WERI-Rb-1 (cell line): ENCODE results near the gene PITRM1.

ENCODE experiments used
- DNase-seq: peaks from one replicate; pipeline ENCODE4 v3.0.0-alpha.2; 2020
- H3K27ac ChIP-seq: fragments of 250-450 bp; sonication (Bioruptor Pico); 2 replicates; pipeline ENCODE4 v1.5.1; 2020; ENCODE audit warnings: mild to moderate bottlenecking, moderate library complexity
- H3K27me3 ChIP-seq: fragments of 250-450 bp; sonication (Bioruptor Pico); 2 replicates; pipeline ENCODE4 v1.5.1; 2021; ENCODE audit warnings: mild to moderate bottlenecking, low read depth, moderate library complexity; ENCODE audit not compliant: insufficient read depth, severe bottlenecking
- H3K36me3 ChIP-seq: fragments of 250-450 bp; sonication (Bioruptor Pico); 2 replicates; pipeline ENCODE4 v1.5.1; 2020; ENCODE audit warnings: mild to moderate bottlenecking, moderate library complexity
- H3K4me3 ChIP-seq: 2 replicates; pipeline ENCODE4 v1.5.1; 2011; ENCODE audit warnings: low read depth, mild to moderate bottlenecking, control low read depth, low read length
- H3K9me3 ChIP-seq: fragments of 250-450 bp; sonication (Bioruptor Pico); 2 replicates; pipeline ENCODE4 v1.5.1; 2021; ENCODE audit warnings: mild to moderate bottlenecking, moderate library complexity; ENCODE audit not compliant: severe bottlenecking
- TF ChIP-seq, protein P1 (sequence below): IDR thresholded peaks from 2 replicates; pipeline ENCODE4 v1.5.1; 2011; ENCODE audit warnings: low read depth, mild to moderate bottlenecking, control low read depth, inconsistent platforms, low read length

PITRM1 gene

DNA sequence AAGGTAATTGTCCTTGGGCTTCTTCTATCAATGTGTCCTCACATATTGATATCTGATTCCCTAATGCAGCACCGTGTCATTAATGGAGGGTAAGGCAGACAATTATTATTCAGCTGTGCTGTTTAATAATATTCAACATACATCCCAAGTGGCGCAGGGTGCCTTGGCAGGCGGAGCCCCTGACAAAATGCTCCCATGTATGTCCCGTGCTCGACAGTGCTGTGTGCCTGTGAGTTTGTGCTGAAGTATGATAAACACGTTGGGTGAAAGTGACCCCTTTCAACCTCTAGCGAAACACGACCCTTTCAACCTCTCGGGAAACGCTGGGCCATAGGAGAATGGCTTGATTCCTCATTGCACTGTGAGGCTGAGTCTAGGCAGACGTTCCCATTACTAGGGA is 73.9 kb downstream of the PITRM1 start:
- no peaks in the 10 kb centered on the region for H3K27me3 ChIP-seq
- H3K9me3 ChIP-seq, result no peaks in the 10 kb centered on the region
- no peak overlapping the region for H3K27ac ChIP-seq
- no peak for DNase-seq
- H3K36me3 ChIP-seq, result peaks cover 3% of the 10 kb centered on the region
- H3K4me3 ChIP-seq, result no peak overlapping the region
- TF ChIP-seq, protein P1, sequence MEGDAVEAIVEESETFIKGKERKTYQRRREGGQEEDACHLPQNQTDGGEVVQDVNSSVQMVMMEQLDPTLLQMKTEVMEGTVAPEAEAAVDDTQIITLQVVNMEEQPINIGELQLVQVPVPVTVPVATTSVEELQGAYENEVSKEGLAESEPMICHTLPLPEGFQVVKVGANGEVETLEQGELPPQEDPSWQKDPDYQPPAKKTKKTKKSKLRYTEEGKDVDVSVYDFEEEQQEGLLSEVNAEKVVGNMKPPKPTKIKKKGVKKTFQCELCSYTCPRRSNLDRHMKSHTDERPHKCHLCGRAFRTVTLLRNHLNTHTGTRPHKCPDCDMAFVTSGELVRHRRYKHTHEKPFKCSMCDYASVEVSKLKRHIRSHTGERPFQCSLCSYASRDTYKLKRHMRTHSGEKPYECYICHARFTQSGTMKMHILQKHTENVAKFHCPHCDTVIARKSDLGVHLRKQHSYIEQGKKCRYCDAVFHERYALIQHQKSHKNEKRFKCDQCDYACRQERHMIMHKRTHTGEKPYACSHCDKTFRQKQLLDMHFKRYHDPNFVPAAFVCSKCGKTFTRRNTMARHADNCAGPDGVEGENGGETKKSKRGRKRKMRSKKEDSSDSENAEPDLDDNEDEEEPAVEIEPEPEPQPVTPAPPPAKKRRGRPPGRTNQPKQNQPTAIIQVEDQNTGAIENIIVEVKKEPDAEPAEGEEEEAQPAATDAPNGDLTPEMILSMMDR, result no peak

DNA sequence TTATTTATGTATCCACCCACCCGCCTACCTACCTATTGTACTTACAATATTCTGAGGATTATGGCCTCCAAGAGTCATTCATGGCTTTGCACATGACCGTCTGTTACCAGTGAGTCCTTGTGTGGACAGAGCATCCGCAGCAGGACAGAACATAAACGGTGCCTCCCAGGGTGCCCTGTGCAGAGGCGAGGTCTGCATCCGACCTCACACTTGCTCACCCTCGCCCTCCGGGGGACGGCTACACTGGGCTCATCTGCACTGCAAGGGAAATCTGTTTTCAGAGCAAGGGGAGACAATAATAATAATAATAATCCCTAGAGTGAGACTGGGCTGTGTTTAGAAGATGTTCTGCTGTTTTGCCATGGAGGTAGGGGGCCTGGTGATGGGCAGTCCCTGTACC is 75.4 kb downstream of the PITRM1 start:
- Histone ChIP-seq H3K36me3 (peaks cover 3% of the 10 kb centered on the region), H3K4me3 (no peak overlapping the region), H3K27ac (no peak overlapping the region), H3K9me3 (no peaks in the 10 kb centered on the region), H3K27me3 (no peaks in the 10 kb centered on the region)
- TF ChIP-seq, protein P1, result no peak
- no peak for DNase-seq

DNA sequence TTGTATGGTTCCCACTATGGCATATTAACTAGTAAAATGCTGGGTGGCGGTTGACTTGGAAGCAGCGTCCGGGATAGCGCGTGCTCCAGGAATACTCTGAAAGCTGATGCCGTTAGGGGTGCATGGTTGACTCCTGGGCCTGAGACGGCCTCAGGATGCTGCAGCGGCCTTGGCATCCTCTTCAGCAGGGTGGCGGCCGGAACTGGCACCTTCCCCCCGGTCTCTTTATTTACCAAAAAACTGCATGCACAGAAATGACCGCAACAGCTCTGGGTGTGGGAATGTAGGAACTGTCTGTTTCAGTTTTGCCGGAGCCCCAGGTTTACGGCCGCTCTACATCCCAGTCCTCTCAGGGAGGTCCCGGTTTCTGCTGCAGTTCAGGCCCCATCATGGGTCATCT is 76.4 kb downstream of the PITRM1 start:
- no peaks in the 10 kb centered on the region for H3K27me3 ChIP-seq
- peaks cover 3% of the 10 kb centered on the region for H3K36me3 ChIP-seq
- no peaks in the 10 kb centered on the region for H3K9me3 ChIP-seq
- TF ChIP-seq, protein P1, result no peak
- no peak for DNase-seq
- no peak overlapping the region for H3K27ac ChIP-seq
- H3K4me3 ChIP-seq, result no peak overlapping the region

DNA sequence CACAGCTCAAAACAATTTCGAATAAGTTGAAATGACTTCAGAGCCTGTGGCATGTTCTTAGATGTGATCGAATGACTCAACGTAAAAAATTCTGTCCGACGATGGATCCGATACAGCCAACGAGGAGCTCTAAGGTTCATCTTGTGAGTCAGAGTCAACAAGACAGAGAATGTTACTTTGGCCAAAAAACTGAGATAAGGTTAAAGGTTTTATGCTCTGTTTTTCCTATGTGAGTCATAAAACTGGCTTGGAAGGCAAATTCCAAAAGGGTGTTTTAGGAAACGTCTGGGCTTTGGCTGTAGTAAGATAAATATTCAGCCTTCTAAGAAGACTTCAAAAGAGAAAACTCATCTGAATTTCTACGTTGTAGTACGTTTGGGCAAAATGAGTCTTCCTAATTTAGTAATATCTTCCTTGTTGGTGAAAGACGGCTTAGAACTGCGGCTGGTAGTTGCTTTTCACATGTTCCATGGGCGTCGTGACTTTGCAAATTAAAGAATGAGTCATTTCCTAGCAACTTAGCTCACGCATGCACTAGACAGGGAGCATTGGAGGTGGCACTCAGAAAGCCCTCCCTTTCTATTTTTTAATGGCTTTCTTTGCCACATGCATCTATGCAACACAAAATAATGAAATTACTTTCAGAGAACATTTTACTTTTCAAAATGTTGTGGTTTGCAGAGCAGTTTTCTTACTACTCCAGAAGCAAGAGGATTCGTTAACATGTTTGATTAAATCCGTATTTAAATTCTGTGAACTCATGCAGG is 77.0 kb downstream of the PITRM1 start:
- no peaks in the 10 kb centered on the region for H3K27me3 ChIP-seq

DNA sequence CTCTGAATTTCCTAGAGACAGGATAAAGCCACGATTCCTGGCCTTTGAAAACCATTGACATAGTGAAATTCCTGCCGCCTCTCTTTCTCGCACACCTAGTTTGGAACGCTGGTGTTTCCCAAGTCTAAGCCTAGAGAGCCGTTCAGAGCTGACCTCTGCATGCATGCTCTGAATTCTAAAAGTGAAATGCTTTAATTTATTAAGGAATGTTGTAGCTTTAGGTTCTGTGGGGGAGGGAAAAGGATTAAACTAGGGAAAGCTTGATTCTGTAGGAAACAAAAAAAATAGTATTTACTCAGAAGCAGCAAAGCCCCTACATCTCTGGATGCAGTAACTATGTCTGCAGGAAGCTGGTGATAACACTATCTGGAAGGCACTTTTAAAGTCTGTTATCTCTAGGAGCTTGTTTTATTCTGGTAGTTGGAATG is 78.0 kb downstream of the PITRM1 start:
- no peaks in the 10 kb centered on the region for H3K27me3 ChIP-seq
- H3K9me3 ChIP-seq, result no peaks in the 10 kb centered on the region
- peaks cover 2% of the 10 kb centered on the region for H3K36me3 ChIP-seq
- H3K4me3 ChIP-seq, result no peak overlapping the region
- TF ChIP-seq, protein P1, result no peak
- H3K27ac ChIP-seq, result no peak overlapping the region
- no peak for DNase-seq

More for the DNA sequence above, 77.0 kb downstream of the PITRM1 start:
- H3K9me3 ChIP-seq, result no peaks in the 10 kb centered on the region
- peaks cover 3% of the 10 kb centered on the region for H3K36me3 ChIP-seq
- no peak overlapping the region for H3K27ac ChIP-seq
- H3K4me3 ChIP-seq, result no peak overlapping the region
- TF ChIP-seq, protein P1, result no peak
- DNase-seq, result no peak

DNA sequence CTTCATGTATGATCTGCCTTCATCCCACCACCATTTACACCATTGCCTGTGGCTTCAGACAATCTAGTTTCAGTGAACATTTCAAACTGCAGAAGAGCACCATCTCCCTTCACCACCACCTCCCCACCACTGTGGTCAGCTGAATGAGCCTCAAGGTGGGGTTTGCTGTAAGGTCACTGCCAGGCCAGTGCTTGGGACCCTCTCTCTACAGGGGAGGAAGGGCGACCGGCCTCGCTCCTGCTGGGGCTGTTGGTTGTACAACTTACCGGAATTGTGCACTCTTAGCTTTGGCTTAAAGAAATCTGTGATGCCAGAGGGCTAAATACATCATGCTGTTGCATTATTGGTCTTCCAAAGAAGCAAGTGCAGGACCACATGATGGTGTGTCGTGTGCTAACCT is 78.6 kb downstream of the PITRM1 start:
- Histone ChIP-seq H3K27me3 (no peaks in the 10 kb centered on the region), H3K36me3 (no peaks in the 10 kb centered on the region), H3K27ac (no peak overlapping the region), H3K4me3 (no peak overlapping the region), H3K9me3 (no peaks in the 10 kb centered on the region)
- DNase-seq, result no peak
- TF ChIP-seq, protein P1, result no peak
